Stimulated activated naive CD8-positive, alpha-beta T cell treated with anti-CD3 and anti-CD28 coated beads, Interleukin-15, Interleukin-2, amounts not matched to agents 100 ng/mL and 50 ng/mL, for 24 hours (primary cell): ENCODE data around the gene PAK1.
"Not testable (repeated sequence)": the region's sequence is repeated elsewhere in the genome, so short reads cannot be mapped to it uniquely, and the experiment has no call there.

Source experiments
- H3K27ac Mint-ChIP-seq: one replicate; pipeline ENCODE4 v1.8.0; 2021; ENCODE audit warnings: mild to moderate bottlenecking, mixed read lengths
- H3K27me3 Mint-ChIP-seq: one replicate; pipeline ENCODE4 v1.8.0; 2021; ENCODE audit warnings: mixed read lengths
- H3K36me3 Mint-ChIP-seq: one replicate; pipeline ENCODE4 v1.8.0; 2021; ENCODE audit warnings: low read depth, mixed read lengths
- H3K4me1 Mint-ChIP-seq: one replicate; pipeline ENCODE4 v1.8.0; 2021; ENCODE audit warnings: low read depth, mixed read lengths
- H3K4me3 Mint-ChIP-seq: one replicate; pipeline ENCODE4 v1.8.0; 2021; ENCODE audit warnings: mild to moderate bottlenecking, mixed read lengths
- H3K9me3 Mint-ChIP-seq: one replicate; pipeline ENCODE4 v1.8.0; 2021; ENCODE audit warnings: mixed read lengths

The PAK1 gene

DNA sequence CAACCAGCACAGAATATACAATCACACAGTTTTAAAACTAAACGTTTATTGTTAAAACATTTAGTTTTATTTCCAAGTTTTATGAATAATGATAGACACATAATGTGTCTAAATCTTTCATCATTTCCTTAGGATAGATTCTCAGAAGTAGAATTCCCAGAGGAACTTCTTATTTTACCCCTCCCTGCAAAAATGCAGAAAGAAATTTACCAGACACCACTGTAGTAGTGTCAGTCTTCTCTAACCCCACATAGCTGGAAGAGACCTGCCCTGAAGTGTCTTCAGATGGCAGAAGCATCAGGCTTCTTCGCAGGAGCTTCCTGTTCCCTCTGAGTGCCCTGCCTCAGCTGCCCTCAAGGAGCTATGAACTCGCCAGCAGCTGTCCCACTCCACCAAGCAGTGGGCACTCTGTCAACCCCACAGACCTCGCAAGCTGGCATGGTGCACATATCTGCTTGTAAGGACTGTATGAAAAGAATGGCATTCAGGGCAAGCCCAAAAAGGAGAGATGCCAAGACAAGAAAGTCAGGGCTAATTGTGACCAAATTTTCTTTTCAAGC, 28.5 kb upstream of the PAK1 start:
- H3K27ac Mint-ChIP-seq: no peak overlapping the region
- no peaks in the 10 kb centered on the region for H3K9me3 Mint-ChIP-seq
- peaks cover 3% of the 10 kb centered on the region for H3K4me1 Mint-ChIP-seq
- peaks cover 9% of the 10 kb centered on the region for H3K27me3 Mint-ChIP-seq
- H3K36me3 Mint-ChIP-seq: no peaks in the 10 kb centered on the region
- no peak overlapping the region for H3K4me3 Mint-ChIP-seq

DNA sequence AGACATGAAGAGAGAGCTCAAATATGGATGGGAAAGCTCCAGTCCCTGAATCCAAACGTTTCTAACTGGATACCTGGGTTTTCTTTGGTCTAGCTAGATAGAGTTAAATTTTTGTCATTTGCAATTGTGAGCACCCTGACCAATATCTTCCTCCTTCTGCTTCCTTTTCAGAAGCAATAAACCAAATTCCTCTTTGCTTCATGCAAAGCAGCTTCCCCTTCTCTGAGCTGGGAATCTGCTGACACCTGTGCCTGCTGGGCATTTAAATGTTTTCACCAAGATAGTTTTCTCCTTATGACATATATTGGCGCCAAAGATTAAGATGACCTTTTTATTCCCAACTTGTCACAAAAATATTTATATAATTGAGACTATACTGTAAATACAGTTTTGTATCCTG, 27.9 kb upstream of the PAK1 start:
- H3K27ac Mint-ChIP-seq: no peak overlapping the region
- peaks cover 9% of the 10 kb centered on the region for H3K27me3 Mint-ChIP-seq
- no peaks in the 10 kb centered on the region for H3K36me3 Mint-ChIP-seq
- peaks cover 9% of the 10 kb centered on the region for H3K4me1 Mint-ChIP-seq
- no peak overlapping the region for H3K4me3 Mint-ChIP-seq
- no peaks in the 10 kb centered on the region for H3K9me3 Mint-ChIP-seq

DNA sequence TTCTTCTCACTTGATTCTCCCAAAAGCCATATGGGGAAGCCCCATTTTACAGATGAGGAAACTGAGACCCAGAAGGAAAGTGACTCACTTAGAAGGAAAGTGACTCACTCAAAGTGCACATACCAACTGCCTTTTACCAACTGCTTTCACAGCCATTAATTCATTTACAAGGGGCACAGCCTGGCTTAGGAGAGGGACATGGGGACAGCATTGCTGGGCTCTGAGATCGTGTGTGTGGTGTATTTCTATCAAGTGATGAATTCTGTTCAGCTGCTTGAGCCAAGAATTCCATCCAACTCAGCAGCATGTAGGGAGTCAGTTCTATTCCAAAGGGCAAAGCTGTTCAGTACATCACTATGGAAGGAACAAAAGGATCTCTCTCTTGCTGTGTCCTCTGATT, 23.5 kb upstream of the PAK1 start:
- H3K36me3 Mint-ChIP-seq: no peaks in the 10 kb centered on the region
- peaks cover 9% of the 10 kb centered on the region for H3K4me1 Mint-ChIP-seq
- H3K27me3 Mint-ChIP-seq: peaks cover 4% of the 10 kb centered on the region

DNA sequence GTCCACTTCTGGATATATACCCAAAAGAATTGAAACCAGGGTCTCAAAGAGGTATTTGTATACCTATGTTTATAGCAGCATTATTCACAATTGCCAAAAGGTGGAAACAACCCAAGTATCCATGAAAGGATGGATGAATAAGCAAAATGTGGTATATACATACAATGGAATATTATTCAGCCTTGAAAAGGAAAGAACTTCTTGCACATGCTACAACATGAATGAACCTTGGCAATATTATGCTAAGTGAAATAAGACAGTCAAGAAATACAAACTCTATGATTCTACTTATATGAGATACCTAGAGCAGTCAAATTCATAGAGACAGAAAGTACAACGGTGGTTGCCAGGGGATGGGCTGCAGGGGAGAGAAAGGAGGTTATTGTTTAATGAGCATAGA, 21.6 kb upstream of the PAK1 start:
- H3K9me3 Mint-ChIP-seq: no peaks in the 10 kb centered on the region
- H3K27me3 Mint-ChIP-seq: peaks cover 4% of the 10 kb centered on the region
- H3K4me3 Mint-ChIP-seq: no peak overlapping the region
- no peaks in the 10 kb centered on the region for H3K36me3 Mint-ChIP-seq
- H3K4me1 Mint-ChIP-seq: peaks cover 9% of the 10 kb centered on the region
- no peak overlapping the region for H3K27ac Mint-ChIP-seq

More for the DNA sequence above, 23.5 kb upstream of the PAK1 start:
- Mint-ChIP-seq H3K4me3 (no peak overlapping the region), H3K27ac (no peak overlapping the region), H3K9me3 (no peaks in the 10 kb centered on the region)

DNA sequence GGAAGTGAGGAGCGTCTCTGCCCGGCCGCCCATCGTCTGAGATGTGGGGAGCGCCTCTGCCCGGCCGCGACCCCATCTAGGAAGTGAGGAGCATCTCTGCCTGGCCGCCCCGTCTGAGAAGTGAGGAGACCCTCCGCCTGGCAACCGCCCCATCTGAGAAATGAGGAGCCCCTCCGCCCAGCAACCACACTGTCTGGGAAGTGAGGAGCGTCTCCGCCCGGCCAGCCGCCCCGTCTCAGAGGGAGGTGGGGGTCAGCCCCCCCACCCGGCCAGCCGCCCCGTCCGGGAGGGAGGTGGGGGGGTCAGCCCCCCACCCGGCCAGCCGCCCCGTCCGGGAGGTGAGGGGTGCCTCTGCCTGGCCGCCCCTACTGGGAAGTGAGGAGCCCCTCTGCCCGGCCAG, 16.1 kb upstream of the PAK1 start:
- not testable (repeated sequence) for H3K36me3 Mint-ChIP-seq, H3K4me1 Mint-ChIP-seq, H3K9me3 Mint-ChIP-seq, H3K27ac Mint-ChIP-seq, H3K4me3 Mint-ChIP-seq, H3K27me3 Mint-ChIP-seq

DNA sequence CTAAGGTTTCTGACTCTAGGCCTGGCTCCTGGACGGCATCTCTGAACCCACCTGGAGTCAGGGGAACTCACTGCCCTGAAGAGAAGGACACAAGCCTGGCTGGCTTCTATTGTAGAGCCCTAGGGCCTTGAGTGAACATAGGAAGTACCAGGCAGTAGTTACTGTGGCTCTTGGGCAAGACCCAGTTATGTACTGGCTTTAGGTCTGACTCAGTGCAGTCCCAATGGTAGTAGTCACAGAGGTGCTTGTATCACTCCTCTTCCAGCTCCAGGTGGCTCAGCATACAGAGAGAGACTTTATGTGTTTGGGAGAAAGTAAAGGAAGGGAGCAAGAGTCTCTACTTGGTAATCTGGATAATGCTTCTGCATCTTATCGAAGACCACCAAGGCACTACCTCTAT, 13.9 kb upstream of the PAK1 start:
- Mint-ChIP-seq H3K36me3 (no peaks in the 10 kb centered on the region), H3K4me1 (no peaks in the 10 kb centered on the region), H3K9me3 (no peaks in the 10 kb centered on the region), H3K27me3 (peaks cover 3% of the 10 kb centered on the region), H3K27ac (no peak overlapping the region), H3K4me3 (no peak overlapping the region)

DNA sequence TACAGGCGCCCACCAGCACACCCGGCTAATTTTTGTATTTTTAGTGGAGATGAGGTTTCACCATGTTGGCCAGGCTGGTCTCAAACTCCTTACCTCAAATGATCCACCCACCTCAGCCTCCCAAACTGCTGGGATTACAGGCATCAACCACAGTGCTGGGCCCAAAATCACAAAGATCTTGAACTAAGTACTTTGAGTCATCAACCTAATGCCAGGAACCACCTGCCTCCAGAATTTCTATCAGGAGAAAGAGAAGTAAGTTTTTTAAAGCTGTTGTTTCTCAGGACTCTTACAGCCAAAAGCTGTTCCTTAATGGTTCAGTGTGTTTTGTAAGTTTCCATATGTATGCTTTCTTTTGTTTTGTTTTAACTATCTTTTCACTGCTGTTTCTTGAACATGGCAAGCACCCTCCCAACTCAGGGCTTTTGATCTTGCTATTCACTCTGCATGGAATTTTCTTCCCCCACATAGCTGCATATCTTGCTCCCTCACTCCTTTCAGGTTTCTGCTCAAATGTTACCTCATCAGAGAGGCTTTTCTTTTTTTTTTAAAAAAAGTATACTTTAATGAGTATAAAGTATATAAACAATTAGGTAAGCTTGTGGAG, 6.0 kb upstream of the PAK1 start:
- no peaks in the 10 kb centered on the region for H3K36me3 Mint-ChIP-seq
- H3K4me1 Mint-ChIP-seq: no peaks in the 10 kb centered on the region
- H3K27me3 Mint-ChIP-seq: peaks cover 5% of the 10 kb centered on the region
- H3K4me3 Mint-ChIP-seq: no peak overlapping the region
- no peak overlapping the region for H3K27ac Mint-ChIP-seq
- no peaks in the 10 kb centered on the region for H3K9me3 Mint-ChIP-seq

DNA sequence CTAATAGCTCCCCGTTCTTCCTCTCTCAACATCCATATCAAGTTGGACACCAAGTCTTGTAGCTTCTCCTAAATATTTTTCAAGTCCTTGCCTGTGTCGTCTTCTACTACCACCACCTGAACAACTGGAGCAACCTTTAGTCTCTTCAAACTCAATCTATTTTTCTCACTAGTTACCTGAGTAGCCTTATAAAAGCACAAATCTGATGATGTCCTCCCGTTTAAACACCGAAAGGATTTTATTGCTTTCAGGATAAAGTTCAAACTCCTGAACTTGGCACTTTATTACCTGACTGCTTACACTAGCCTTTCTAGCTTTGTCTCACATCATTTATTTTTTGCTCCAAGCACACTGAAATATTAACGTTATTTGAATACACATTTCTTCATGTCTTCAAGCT, 1.3 kb upstream of the PAK1 start:
- Mint-ChIP-seq H3K4me1 (peaks cover 27% of the 10 kb centered on the region), H3K27me3 (peaks cover 14% of the 10 kb centered on the region), H3K27ac (peak overlapping the region; percentile 21), H3K4me3 (peak overlapping the region; percentile 4), H3K9me3 (no peaks in the 10 kb centered on the region), H3K36me3 (no peaks in the 10 kb centered on the region)

DNA sequence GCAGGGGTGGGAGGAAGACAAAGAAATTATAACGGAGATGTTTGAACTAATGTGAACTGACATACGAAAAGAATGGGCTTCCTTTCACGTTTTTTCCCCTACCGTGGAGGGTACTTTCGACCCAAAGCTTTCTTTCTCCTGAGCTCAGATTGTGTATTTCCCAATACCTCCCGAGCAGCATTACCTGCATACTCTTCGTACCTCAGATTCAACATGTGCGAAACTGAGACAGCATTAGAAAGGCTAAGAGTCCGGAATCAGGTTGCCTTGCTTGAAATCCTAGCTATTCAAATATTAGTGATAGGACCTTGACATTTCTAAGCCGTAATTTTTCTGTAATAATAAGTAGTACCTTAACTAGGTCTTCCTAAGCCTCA, 778 bp upstream of the PAK1 start:
- peaks cover 27% of the 10 kb centered on the region for H3K4me1 Mint-ChIP-seq
- peak overlapping the region; percentile 78 for H3K4me3 Mint-ChIP-seq
- no peaks in the 10 kb centered on the region for H3K36me3 Mint-ChIP-seq
- no peaks in the 10 kb centered on the region for H3K9me3 Mint-ChIP-seq
- peaks cover 14% of the 10 kb centered on the region for H3K27me3 Mint-ChIP-seq
- peak overlapping the region; percentile 72 for H3K27ac Mint-ChIP-seq

DNA sequence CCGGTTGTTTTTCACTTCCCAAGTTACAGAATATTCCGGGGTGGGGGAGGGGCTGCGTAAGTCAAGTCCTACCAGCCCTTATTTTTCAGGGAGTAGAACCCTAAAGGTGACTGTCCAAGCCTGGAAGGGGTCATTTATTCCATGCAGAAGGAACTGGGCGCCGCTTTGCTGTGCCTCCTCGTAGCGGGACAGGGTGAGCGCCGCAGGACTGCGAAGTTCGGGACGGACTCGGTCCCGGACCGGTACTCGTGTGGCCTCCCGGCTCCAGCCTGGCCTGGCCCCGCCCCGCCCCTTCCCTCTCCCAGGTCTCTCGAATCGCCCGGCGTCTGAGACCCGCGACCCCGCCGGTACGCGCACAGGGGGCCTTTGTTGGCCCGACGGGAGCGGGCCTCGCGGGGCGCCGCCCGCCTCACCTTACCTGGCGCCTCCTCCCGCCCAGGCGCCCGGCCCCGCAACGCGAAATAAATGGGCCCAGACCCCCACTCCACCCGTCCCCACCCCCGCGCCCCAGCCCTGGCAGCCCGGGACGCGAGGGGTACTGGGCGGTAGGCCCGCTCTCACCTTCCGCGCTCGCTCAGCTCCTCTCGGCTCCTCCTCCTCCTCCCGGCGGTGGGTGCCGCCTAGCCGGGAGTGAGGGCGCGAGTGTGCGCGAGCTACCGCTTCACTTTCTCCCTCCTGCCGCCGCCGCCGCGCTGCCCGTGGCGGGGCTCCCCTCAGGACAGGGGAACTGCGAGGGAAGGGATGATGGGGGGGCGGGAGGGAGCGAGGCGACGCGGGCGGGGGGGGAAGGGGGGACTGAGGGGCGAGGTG, 698 bp downstream of the PAK1 start:
- peak overlapping the region; percentile 57 for H3K27ac Mint-ChIP-seq
- peaks cover 14% of the 10 kb centered on the region for H3K27me3 Mint-ChIP-seq
- H3K4me3 Mint-ChIP-seq: peak overlapping the region; percentile 77
- no peaks in the 10 kb centered on the region for H3K36me3 Mint-ChIP-seq
- H3K4me1 Mint-ChIP-seq: peaks cover 27% of the 10 kb centered on the region
- no peaks in the 10 kb centered on the region for H3K9me3 Mint-ChIP-seq

DNA sequence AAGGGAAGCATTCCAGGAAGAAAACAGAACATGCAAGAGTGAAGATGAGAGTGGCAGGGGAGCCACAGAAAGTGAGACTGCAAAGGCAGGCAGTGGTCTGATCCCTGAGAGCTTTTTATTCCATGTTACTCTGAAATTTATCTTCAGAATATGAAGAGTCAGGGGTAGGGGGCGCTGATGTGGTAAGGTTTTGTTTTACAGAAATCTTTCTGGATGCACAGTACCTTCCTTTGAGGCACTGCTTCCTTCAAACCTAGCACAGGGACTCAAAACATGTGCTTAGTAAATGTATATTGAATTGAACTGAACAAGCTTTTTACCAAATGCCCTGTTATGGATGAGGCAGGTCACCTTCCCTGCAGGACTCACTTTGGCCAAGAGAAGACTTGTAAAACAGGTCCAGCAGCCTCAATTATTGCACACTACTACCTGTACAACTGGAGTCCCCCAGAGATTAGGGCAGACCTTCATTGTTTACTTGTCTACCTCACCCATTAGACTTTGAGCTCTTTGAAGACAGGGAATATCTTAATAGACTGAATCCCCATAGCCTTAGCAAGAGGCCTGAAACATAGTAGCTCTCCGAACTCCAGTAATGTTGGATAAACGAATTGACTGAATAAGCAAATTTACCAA, 2.2 kb downstream of the PAK1 start:
- H3K9me3 Mint-ChIP-seq: no peaks in the 10 kb centered on the region
- H3K36me3 Mint-ChIP-seq: no peaks in the 10 kb centered on the region
- H3K4me1 Mint-ChIP-seq: peaks cover 27% of the 10 kb centered on the region
- H3K27me3 Mint-ChIP-seq: peaks cover 14% of the 10 kb centered on the region
- no peak overlapping the region for H3K27ac Mint-ChIP-seq
- H3K4me3 Mint-ChIP-seq: peak overlapping the region; percentile 58

DNA sequence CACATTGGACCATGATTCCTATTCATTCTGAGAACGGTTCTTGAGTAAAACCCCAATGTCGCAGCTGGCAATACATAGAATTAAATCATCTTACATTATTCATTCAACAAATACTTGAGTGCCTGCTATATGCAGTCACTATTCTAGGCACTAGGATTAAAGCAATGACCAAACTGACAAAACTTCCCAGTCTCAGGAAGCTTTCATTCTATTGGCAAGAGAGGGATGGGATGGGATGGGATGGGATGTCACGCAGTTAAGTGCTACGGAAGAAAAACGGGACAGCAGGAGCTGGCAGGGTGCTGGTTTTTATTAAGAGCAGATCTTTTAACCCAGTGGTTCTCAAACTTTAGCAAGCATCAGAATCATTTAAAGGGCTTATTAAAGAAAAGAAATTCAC, 2.9 kb downstream of the PAK1 start:
- Mint-ChIP-seq H3K27ac (no peak overlapping the region), H3K9me3 (no peaks in the 10 kb centered on the region), H3K36me3 (no peaks in the 10 kb centered on the region), H3K4me1 (peaks cover 27% of the 10 kb centered on the region), H3K4me3 (no peak overlapping the region), H3K27me3 (peaks cover 14% of the 10 kb centered on the region)

DNA sequence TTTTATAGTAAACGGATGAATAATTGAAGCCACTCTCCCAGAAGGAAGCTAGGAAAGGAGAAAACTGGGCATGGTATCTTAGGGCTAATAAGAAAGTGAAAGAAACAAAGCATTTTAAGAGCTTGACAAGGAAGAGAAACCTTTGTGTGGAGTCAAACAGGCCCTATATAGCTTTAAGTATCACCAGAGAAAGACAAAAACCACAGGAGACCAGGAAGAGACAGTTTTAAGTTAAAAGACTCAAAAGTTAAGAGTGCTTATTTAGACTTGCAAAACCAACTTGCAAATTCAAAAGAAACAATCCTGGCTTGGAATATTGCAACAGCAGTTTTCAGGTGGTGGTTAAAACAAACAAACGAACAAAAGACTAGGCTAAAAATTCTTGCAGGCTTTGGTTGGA, 3.4 kb downstream of the PAK1 start:
- Mint-ChIP-seq H3K4me3 (no peak overlapping the region), H3K36me3 (no peaks in the 10 kb centered on the region), H3K27me3 (peaks cover 14% of the 10 kb centered on the region), H3K27ac (no peak overlapping the region), H3K4me1 (peaks cover 27% of the 10 kb centered on the region), H3K9me3 (no peaks in the 10 kb centered on the region)

DNA sequence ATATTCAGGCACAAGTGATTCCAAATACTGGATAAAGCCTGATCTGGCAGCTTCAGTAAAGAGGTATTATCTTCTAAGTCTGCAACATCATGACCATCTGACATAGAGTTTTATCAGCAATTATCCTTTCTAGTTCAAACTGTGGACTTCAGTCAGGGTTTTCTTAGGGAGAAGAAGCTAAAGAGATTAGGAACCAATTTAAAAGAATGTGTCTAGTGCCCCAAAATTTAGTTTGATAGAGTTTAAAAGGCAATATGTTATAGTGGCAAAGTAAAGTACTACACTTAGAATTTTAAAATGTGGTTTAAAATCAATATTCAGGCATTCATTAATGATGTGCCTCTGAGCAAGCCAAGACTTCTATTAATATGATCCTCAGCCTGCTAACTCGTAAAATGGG, 5.4 kb downstream of the PAK1 start:
- peaks cover 22% of the 10 kb centered on the region for H3K4me1 Mint-ChIP-seq
- no peak overlapping the region for H3K4me3 Mint-ChIP-seq
- H3K36me3 Mint-ChIP-seq: no peaks in the 10 kb centered on the region
- H3K9me3 Mint-ChIP-seq: no peaks in the 10 kb centered on the region
- peaks cover 9% of the 10 kb centered on the region for H3K27me3 Mint-ChIP-seq
- H3K27ac Mint-ChIP-seq: no peak overlapping the region

DNA sequence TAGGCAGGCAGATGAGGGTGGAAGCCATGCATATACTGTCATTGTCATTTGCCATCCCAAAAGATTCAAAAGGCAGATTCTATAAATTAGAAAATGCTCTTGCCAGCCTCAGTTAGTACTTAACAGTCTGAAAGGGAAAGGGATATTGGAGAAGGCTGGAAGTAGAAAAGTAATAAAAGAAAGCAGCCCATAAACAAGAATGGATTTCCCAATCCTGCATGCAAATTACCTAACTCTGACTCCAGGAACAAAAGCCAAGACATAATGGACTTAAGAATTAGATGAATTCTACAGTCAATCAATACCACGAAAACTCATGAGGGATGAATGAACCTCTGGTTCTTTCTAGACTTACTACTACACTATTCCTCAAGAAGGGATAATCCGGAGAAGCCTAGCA, 5.9 kb downstream of the PAK1 start:
- H3K4me1 Mint-ChIP-seq: peaks cover 22% of the 10 kb centered on the region
- H3K36me3 Mint-ChIP-seq: no peaks in the 10 kb centered on the region
- peaks cover 9% of the 10 kb centered on the region for H3K27me3 Mint-ChIP-seq
- no peak overlapping the region for H3K4me3 Mint-ChIP-seq
- no peak overlapping the region for H3K27ac Mint-ChIP-seq
- H3K9me3 Mint-ChIP-seq: no peaks in the 10 kb centered on the region
